Measurements from ENCODE around the gene MCCC2.

DNA sequence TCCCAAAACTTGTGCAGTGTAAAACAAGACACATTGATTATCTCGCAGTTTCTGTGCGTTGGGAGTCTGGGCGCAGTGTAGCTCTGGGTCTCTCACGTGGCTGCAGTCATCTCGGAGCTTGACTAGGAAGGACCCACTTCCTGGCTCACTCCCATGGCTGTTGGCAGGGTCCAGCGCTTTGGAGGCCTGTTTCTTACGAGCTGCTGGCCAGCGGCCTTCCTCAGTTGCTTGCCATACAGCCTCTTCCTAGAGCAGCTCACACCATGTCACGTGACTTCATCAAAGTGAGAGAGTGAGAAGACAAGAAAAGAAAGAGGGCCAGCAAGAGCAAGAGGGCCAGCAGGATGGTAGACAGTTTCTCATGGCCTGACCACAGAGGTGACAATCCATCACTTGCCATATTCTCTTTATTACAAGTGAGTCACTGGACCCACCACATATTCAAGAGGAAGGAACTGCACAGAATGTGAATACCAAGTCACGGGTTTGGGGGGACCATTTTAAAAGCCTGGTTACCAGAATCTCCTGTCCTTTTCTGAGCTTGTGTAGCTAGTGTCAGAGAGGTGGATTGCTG is 36.2 kb downstream of the MCCC2 start:
- TF ChIP-seq, protein P1, sequence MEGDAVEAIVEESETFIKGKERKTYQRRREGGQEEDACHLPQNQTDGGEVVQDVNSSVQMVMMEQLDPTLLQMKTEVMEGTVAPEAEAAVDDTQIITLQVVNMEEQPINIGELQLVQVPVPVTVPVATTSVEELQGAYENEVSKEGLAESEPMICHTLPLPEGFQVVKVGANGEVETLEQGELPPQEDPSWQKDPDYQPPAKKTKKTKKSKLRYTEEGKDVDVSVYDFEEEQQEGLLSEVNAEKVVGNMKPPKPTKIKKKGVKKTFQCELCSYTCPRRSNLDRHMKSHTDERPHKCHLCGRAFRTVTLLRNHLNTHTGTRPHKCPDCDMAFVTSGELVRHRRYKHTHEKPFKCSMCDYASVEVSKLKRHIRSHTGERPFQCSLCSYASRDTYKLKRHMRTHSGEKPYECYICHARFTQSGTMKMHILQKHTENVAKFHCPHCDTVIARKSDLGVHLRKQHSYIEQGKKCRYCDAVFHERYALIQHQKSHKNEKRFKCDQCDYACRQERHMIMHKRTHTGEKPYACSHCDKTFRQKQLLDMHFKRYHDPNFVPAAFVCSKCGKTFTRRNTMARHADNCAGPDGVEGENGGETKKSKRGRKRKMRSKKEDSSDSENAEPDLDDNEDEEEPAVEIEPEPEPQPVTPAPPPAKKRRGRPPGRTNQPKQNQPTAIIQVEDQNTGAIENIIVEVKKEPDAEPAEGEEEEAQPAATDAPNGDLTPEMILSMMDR (IDR thresholded peaks at IDR 0.05), result no peak
- no peak for TF ChIP-seq POLR2A (IDR thresholded peaks at IDR 0.05)
